HG02885 (cell line): Measurements from ENCODE around the gene PRDX3.

Experiments used
- ATAC-seq: cut with Tn5 transposase; IDR thresholded peaks from one replicate; pipeline ENCODE4 v1.9.1; 2021; ENCODE audit warnings: mild to moderate bottlenecking; ENCODE audit not compliant: unreplicated experiment, poor library complexity

PRDX3 gene

DNA sequence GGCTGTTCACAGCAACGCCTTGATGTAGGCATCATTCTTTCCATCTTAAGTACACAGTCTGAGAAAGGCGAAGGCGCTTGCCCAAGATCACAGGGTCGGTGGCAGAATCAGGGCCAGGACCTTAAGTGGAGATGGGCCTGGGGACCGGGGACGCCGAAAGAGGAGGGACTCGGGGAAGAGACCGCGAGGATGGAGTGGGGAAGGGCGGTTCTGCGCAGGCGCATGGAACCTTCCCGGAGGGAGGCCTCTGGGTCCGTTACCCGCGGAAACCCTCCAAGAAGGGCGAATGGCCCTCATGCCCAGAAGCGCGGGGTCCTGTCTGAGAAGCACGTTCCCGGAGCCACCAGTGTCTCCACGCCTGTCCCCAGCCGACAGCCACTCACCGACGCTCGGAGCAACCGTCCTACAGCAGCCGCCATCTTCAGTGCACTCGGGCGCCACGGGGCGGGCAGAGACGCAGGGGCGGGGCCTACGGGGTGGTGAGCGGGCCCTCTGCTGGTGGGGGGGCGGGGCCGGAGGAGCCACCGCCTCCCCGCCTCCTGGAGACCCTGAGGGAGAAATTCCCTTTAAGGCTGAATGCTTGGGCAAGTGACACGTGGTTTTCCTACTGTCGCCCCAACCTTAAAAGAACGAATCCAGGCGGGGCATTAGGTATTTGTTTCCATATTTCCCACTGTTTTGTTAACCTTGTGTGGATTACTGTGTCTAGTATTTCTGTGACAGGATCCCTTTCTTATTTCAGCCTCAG is at the start of gene PRDX3:
TSS of gene PRDX3 (minus strand) at position 441 of the 748 bp plus-strand sequence. CDS start at position 419, 22 bp downstream.
- ATAC-seq: peak; percentile 94

DNA sequence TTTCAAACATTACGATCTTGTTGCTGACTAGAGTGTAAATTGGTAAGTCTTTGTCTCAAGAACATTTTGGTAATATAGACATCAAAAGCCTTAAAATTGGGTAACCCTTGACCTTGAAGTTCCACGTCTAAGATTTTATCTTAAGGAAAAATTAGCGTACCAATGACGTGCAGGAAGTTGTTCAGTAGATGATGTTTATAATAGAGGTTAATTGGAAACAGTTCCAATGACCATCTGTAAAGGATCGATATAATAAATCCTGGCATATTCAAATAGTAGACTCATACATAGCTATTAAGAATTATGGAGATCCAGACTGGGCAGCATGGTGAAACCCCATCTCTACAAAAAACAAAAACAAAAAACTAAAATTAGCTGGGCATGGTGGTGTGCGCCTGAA is 49.2 kb upstream of the PRDX3 start:
- no peak for ATAC-seq

DNA sequence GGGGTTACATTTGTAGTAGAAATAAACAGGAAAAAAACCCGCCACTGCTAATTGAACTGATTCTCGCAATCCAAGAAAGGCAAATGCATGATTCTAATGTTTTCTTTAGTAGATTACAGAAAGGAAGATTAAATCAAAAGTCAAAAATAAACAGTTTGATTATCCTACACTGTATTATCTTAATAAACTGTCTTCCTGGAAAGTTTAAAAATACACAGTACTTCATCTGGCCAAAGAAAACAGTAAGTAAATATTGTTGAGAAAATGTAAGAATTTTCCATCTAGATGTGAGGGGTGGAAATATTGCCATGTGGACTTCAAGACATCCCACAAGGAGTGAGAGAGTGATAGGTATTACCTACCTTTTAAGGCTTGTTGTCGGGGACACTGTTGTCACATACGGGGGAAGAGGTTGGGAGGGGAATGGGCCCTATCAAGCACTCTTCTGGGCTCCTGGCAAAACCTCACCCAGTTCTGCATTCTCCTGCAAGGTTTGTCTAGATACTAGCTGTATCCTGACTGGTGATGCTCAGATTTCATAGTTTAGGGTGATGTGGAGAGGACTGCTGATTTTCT is 46.6 kb upstream of the PRDX3 start:
- no peak for ATAC-seq

DNA sequence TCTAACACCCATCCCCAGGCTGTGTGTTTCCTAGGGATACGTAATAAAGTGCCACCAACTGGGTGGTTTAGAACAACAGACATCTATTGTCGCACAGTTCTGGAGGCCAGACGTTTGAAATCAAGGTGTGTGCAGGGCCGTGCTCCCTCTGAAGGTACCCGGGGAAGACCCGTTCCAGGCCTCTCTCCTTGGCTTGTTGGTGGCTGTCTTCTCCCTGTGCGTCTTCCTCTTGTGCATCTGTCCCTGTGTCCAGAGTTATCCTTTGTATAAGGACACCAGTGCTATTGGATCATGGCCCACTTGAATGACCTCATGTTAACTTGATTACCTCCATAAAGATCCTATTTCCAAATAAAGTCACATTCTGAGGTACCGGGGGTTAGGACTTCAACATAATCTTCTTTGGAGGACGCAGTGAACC is 44.4 kb upstream of the PRDX3 start:
- ATAC-seq: no peak

DNA sequence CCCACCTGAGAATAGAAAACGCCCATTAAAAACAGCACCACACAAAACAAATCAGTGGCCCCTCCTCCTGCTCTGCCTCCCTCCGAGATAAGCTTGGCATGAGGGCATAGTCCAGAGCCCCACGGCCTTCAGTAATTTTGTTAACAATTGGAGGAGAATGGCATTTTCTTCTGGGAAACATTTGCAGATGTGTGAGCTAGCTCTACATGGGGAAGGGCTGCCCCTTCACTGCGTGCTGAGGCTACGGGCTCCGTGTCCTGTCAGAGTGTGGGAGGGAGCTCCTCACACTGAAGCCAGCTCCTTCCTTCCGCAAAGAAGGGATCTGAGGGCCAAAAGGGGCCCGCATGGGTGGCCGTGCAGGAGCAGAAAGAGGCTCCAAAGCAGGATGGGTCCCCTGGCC is 43.9 kb upstream of the PRDX3 start:
- ATAC-seq: no peak

DNA sequence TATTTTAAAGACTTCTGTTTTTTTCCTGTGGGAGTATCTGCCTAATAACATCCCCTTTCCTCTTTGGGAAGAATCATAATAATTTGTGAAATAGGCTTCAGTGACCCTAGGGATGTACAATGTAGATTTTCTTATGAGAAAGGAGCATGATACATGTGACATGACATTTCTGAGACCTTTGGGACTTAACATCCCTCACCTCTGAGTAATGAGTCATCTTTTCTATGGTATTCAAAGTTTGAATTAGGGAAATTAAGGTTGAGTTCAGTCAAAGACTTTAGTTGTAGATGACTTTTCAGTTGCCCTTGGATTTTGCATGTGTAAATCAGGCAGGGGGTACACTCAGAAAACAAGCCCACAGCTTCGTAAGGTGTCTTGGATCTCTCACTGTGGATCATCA is 43.1 kb upstream of the PRDX3 start:
- ATAC-seq: no peak

DNA sequence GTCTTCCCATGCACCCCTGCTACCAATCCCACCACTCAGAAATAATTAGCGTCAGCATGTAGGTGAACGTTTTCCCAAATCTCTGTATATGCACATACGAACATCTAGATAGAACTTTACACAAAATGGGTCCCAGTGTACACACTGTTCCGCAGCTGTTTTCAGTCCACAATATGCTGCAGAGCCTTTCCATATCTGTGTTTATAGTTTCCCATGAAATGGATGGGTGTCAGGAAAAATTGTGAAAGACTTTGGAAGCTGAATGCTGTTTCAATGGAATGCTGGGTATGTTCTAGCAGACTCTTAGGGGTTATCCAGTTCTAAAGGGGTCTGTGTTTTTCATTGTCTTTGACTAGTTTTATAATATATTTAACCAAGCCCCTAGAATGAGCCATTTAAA is 42.6 kb upstream of the PRDX3 start:
- ATAC-seq: no peak

DNA sequence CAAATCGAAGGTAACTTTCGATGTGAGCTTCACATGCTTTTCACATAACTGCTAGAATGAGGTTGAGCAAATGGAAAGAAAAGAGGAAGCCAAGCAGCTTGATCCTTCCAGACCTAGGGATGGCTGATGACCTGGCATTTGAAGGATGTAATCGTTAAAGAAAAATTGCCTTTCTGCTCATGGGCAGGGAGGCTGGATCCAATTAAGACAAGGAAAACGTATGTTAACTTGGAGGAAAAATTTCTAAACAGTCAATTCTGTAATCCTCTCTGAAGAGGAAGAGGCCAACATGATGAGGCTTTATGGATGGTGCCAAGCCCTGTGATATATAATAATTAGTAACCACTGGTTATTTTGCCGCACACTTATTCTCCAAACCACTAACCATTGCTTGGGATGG is 41.3 kb upstream of the PRDX3 start:
- ATAC-seq: no peak

DNA sequence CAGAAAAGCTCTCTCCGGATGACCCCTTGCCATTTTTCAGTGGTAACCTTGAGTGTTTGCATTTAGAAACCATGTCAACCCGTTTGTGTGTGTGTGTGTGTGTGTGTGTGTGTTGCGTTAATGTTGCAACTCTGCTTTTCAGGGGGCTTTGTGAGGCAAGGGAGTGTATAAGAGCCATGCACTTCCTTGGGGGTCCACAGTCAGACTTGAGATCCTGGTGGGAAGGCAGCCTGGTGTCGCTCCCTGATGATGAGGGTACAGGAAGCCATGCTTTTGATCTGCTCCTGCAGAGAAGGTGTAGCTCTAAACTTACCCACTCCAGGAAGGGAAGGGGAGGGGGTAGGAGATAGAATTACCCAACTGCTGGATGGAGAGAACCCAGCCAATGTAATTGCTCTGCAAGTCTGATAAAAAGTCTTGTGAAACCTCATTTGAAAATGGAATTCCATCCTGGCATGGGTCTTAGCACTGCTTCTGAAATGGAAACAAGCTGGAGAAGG is 39.4 kb upstream of the PRDX3 start:
- ATAC-seq: no peak

DNA sequence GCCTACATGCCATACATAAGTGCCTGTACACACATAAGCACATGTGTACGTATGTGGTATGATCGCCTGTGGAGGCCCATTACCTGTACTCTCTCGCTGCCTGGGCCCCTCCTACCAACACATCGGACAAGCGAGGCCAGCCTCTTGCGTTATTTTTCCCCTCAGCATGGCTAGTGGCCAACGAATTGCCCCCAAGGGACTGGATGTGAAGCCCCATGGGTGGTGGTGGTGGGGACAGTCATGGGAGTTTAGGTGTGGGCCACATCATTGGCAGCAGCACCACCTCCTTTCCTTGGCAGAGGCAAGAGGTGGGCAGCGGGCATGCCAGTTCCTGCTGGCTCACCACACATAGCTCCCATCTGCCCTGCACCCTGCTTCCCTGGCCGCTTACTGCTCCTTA is 38.8 kb upstream of the PRDX3 start:
- no peak for ATAC-seq

DNA sequence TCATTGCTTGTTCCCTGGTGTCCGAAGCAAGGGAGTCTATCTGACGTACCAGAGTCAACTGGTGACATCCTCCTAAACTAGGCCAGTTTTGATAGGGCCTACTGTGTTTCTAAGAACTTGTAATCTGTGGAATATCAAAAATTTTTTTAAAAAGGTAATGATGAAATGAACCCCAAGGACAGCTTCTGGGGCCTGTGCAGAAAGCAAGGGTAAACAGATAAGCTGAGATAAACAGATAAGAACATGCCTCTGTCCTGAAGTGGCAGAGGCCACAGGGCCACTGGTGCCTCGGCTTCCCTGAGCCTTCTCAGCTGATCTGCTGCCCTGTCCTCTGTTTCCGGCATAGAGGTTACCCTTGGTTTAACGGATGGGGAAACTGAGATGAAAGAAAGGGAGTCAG is 37.5 kb upstream of the PRDX3 start:
- no peak for ATAC-seq

DNA sequence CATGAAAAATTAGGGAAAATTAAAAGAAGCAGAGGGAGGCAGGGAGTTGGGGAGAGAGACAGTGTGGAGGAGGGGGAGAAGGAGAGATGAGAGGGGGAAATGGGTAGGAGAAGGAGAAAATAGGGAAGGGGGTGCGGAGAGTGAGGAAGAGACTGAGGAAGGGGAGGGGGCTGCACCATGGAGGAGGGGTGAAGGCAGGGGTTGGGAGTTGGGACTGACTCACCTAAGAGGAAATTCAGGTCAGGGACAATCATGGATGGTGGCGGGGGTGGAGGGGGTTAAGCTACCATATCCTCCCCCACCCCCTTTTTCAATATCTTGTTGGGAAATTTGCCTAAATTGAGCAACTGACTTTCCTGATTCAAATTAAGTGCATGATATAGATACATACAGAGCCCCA is 36.8 kb upstream of the PRDX3 start:
- no peak for ATAC-seq

DNA sequence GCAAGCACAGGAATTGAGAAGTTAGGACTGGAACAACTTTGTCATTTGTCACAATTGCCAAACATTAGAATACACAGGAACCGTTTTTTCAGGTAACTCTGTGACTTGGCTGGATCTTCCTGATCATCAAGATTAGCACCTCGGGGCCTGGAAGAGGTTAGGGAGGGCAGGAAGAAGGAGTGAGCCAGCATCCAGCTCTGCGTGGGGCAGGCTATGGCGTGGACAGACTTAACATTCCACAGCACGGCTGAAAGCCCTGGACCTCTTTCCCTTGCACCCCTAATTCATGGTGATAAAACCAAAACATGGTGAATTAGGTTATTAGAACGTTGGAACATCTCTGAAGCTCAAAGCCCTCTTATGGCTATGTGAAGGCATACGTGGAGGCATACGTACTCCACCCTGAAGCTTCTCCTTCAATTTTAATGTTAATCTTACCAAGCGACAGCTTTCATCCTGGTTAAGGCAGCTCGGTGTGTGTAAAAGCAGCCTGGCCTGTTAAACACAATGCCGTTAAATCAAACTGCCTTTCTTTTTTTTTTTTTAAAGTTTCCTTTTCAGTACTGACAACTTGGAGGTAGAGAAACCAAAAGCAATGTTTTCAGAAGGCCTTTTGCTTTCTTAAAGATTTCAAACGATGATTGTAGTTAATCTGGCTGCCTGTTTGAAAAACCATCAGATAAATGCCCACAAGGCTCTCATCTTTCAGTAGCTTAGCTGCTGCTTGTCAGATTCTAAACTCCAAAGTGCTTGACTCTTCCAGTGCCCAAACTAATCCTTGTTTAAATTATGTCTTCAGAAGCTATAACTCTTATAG is 33.2 kb upstream of the PRDX3 start:
- no peak for ATAC-seq

DNA sequence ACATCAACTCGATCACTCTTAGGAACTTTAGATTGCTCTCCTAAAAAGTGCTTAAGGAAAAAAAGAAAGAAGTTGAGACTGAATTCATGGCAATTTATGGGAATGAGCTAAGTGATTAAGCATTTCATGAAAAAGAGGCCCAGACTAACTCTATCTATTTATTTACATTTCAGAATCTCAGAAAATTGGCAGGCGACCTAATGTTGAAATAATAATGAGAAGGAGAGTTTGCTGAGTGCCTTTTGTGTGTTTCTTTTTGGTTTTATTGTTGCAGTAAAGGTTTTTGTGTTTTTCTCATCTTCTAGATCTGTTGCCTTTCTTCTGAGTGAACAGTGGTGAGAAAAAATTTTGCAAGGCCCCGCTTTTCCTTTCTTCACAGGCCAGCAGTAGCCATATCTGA is 32.6 kb upstream of the PRDX3 start:
- ATAC-seq: no peak

DNA sequence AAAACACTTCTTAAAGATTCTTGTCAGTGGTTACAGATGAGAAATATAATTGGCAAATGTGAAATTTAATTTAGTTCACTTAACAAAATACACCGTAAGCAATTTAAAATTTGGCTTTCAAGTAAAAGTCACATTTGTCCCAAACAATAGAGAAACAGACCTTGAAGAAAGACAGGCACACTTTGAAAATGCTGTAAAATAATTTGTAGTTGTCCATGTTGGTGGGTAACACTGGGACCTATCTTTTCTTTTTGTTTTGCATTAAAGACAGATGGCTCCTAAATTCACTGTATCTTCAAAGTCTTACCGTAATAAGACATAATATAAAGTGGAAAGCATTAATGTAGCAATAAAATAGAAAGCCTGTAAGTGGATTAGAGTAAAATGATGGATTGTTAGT is 32.0 kb upstream of the PRDX3 start:
- no peak for ATAC-seq

DNA sequence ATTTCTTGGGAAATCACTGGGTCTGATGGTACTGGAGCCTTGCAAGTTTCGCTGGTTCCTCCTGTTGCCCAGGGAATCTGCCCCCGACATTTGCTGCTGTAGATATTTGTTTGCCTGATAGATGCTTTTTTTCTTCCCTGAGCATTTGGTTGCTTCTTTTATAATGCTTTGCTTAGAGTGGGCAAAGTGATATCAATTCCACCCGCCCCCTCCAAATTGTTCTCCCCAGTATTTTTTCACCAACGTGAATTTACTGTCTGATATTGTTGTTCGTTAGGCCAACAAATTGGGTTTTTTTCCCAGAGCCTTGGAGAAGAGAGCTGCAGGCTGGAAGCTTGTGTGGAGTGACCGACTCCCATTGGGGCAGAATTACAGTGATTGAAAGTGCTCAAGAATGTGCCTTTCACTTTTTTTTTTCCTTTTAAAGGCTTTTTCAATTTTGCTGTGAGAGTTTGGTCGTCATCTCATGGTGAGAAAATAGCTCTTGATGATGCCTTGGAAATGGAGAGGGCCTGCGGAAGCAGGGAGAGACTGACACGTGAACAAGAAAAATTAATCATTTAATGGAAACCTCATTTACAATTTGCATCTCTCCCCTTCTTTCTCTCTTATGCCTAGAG is 31.2 kb upstream of the PRDX3 start:
- no peak for ATAC-seq

DNA sequence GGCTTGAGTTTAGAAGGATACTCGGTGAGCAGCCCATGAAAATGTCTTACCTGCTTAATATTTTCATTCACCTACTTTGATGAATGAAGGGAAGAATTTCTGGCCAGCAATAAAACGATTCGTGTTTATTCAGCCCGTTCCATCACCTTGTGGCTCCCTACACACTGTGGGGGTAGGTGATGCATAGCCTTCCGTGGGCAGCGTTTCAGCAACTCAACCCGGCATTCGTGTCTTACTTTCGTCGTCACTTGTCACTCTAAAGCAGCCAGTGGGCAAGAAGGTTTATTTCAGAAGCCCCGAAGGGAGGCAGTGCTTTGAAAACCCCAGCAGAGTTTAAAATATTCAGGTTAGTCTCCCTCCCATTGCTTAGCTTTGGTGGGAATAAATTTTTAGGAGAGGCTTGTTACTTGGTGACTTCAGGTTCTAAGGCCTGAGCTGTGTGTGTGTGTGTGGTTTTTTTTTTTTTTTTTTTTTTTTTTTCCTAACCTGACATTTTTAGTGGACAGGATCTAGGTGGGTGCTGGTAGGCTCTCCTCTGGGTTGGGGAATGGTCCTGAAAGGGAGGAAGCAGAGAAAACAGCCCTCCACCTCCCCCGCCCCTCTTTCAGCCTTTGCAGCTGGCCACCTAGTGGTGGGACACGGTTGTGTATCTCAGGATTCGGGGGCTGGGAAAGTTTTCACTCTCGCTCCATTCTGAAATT is 30.6 kb upstream of the PRDX3 start:
- no peak for ATAC-seq

DNA sequence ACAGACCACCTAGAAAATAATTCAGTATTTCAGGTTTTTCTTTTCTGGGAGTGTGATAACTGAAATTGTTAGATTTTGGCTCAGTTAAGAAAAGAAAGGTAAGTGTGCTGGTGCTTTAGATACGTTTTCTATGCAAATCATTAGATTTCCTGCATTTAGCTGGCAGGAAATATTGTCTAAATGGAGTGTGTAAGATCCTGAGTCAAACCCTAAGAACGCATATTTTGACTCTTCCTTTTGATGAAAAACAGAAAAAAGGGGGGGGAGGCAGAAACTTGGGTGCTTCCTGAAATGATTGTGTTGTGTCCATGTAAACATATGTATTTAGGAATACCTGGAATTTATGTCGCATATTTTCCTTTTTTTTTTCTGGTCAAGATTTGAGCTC is 29.9 kb upstream of the PRDX3 start:
- no peak for ATAC-seq

DNA sequence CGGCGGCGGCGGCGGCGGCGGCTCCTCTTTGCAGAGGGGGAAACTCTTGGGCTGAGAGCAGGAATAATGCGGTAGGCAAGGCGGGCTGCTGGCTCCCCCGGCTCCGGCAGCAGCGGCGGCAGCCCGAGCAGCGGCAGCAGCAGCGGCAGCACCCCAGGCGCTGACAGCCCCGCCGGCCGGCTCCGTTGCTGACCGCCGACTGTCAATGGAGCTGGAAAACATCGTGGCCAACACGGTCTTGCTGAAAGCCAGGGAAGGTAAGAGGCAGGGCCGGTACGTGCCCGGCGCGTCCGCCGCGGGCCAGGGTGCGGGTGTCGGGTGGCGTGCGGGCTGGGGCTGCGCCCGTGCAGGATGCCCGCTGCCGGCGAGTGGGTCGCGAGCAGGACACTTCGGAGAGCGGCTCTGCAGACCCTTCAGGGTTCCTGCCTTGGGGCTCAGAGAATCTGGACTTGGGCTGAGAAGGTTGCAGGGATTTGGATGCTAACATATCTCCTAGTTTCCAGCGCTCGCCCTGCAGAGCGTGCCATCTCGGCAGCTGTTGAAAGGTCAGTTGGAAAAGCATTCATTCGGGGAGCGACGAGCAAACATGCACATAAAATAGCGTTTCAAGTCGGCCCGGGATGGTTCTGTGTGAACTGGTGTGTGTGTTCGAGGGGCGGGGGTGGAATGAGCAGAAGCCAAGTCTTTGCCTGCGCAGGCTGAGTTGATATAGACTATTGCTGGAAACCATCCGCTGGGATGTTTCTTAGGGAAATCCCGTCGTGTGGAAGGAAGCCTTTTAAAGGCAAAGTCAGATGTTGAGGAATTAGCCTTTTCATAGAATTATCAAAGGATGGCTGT is 29.3 kb upstream of the PRDX3 start:
- peak; percentile 6 for ATAC-seq

DNA sequence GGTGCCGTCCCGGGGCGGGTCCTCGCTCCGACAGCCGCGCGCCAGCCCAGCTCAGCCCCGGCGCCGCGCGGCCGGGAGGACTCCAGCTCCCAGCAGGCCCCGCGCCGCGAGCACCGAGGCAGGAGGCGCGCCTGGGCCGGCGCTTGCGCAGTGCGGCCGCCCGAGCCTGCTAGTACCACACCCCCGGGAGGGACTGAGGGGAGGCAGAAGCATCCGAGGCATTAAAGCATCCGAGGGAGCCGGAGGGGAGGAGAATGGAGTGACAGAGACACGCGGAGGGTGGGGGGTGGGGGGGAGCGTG is 28.7 kb upstream of the PRDX3 start, which contains the start of gene GRK5:
TSS of gene GRK5 (plus strand) at position 206 of the 301 bp plus-strand sequence. CDS start 347 bp downstream, outside the sequence.
- peak; percentile 83 for ATAC-seq
